ENCODE data around the gene BAK1.
"Not testable (repeated sequence)": the region's sequence is repeated elsewhere in the genome, so short reads cannot be mapped to it uniquely, and the experiment has no call there.

BAK1 gene

GRCh38 chr6:33549196-33549595, 30.9 kb downstream of the BAK1 start:
- no peak for DNase-seq

DNA sequence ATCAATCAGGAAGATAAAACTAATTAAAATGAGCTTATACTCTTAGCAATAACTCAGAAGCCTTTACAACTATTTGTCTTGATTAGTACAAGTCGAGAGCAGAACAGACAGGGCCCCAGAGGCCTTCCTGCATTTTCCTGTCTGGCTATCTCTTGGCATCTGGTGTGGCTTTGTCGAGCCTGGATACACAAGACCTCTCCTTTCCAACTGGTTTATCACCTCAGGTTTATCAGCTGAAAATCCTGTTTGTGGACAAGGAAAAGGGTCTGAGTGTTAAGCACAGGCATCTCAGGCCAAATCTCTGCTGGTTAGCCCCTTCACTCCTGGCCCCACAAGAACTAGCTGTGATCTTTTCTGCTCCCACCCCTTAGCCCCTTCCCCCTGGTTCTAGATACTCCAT, 32.6 kb downstream of the BAK1 start:
- DNase-seq: no peak

DNA sequence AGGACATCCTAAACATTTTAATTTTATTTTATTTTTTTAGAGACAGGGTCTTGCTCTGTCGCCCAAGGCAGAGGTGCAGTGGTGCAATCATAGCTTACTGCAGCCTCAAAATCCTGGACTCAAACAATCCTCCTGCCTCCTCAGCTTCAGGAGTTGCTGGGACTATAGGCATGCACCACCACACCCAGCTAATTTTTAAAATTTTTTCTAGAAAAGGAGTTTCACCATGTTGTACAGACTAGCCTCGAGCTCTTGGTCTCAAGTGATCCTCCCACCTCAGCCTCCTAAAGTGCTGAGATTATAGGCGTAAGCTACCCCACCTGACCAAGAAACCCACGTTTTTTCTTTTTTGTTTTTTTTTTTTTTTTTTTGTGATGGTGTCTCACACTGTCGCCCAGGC, 33.3 kb downstream of the BAK1 start:
- no peak for DNase-seq

GRCh38 chr6:33545292-33545691, 34.8 kb downstream of the BAK1 start:
- not testable (repeated sequence) for DNase-seq

DNA sequence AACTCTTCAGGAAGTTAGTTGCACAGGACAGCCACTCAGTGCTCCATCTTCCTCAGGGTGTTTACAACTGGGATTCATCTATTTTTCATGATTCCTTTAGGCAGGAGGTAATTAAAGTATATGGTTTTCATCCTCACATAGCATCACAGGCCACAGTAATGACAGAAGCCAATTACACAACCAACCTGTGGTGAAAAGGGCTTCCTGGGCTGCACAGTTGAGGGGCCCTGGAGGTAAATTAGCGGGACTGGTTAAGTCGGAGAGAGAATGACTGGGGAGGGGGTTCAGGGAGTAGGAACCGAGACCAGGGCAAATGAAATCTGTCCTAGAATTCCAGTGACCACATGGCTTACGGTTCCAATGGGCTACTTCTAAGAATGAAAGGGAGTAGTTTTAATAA, 37.0 kb downstream of the BAK1 start:
- DNase-seq: no peak

DNA sequence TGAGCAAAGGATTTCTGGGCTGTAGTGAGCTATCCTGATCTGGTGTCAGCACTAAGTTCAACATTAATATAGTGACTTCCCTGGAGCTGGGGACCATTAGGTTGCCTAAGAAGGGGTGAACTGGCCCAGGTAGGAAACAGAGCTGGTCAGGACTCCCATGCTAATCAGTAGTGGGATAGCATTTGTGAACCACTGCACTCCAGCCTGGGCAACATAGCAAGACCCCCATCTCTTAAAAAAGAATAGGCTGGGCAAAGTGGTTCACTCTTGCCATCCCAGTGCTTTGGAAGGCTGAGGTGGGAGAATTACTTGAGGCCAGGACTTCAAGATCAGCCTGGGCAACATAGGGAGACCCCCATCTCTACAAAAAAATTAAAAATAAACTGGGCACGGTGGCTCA, 39.3 kb downstream of the BAK1 start:
- DNase-seq: no peak

DNA sequence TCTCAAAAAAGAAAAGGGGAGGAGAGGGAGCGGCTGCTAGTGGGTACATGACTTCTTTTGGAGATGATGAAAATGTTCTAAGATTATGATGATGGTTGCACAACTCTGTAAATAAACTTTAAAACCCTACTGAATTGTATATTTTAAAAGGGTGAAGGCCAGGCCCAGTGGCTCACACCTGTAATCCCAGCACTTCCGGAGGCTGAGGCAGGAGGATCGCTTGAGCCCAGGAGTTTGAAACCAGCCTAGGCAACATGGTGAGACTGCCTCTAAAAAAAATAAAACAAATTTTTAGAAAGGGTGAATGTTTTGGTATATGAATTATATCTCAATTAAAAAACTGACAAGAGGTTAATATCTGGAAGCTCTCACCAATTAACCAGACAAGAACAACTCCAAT, 45.4 kb downstream of the BAK1 start:
- no peak for DNase-seq

DNA sequence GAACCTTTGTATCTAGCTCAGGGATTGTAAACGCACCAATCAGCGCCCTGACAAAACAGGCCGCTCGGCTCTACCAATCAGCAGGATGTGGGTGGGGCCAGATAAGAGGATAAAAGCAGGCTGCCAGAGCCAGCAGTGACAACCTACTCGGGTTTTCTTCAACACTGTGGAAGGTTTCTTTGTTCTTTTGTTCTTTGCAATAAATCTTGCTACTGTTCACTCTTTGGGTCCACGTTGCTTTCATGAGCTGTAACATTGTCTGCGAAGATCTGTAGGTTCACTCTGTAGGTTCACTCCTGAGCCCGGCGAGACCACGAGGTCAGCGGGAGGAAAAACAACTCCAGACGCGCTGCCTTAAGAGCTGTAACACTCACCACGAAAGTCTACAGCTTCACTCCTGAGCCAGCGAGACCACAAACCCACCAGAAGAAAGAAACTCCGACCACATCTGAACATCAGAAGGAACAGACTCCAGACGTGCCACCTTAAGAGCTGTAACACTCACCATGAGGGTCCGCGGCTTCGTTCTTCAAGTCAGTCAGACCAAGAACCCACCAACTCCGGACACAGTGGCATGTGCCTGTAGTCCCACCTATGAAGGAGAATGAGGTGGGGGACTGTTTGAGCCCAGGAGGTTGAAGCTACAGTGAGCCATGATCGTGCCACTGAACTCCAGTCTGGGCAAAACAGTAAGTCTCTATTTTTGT, 46.8 kb downstream of the BAK1 start:
- not testable (repeated sequence) for DNase-seq

- not testable (repeated sequence) for DNase-seq
These were observed 47.6 kb downstream of the BAK1 start for GRCh38 chr6:33532431-33532830.

- not testable (repeated sequence) for DNase-seq
These were observed 49.5 kb downstream of the BAK1 start for GRCh38 chr6:33530617-33531016.

Measured in GOT3 (cell line).